ENCODE data around the gene KLHL29. TPM values are rescaled to one million over a fixed set of nuclear protein-coding genes. Genes with fewer than 3 reads are reported as not detected.

Gene KLHL29
- total RNA-seq, 1 donor from 2014 or later, result 15.1 TPM

GRCh38 chr2:23689131-23689700 lies 304.2 kb downstream of the KLHL29 start:
- H3K4me1 ChIP-seq, result no peaks in the 10 kb centered on the region
- H3K36me3 ChIP-seq, result no peaks in the 10 kb centered on the region
- DNase-seq (no peak), ATAC-seq (no peak)
- H3K9me3 ChIP-seq, result no peaks in the 10 kb centered on the region
- H3K4me3 ChIP-seq, result no peak overlapping the region
- H3K27me3 ChIP-seq, result no peaks in the 10 kb centered on the region
- H3K27ac ChIP-seq, result no peak overlapping the region
- no peak for TF ChIP-seq CTCF (IDR thresholded peaks at IDR 0.05)
- intact Hi-C loops (cut with DNase I), result no loop called here

- H3K27me3 ChIP-seq, result no peaks in the 10 kb centered on the region
- no peak for TF ChIP-seq CTCF (IDR thresholded peaks at IDR 0.05)
- H3K4me1 ChIP-seq, result no peaks in the 10 kb centered on the region
- no peak for ATAC-seq
- no peaks in the 10 kb centered on the region for H3K36me3 ChIP-seq
- no peak overlapping the region for H3K4me3 ChIP-seq
- DNase-seq, result no peak
- H3K9me3 ChIP-seq, result no peaks in the 10 kb centered on the region
- intact Hi-C loops (cut with DNase I), result no loop called here
- H3K27ac ChIP-seq, result no peak overlapping the region
Measured at GRCh38 chr2:23689891-23690290, 304.9 kb downstream of the KLHL29 start.

GRCh38 chr2:23690421-23691105 lies 305.6 kb downstream of the KLHL29 start:
- intact Hi-C loops (cut with DNase I), result no loop called here
- Histone ChIP-seq H3K27me3 (no peaks in the 10 kb centered on the region), H3K4me1 (no peaks in the 10 kb centered on the region), H3K27ac (no peak overlapping the region), H3K36me3 (peaks cover under 1% of the 10 kb centered on the region), H3K4me3 (no peak overlapping the region), H3K9me3 (no peaks in the 10 kb centered on the region)
- no peak for TF ChIP-seq CTCF (IDR thresholded peaks at IDR 0.05)
- DNase-seq (no peak), ATAC-seq (no peak)

GRCh38 chr2:23691106-23691470 lies 306.1 kb downstream of the KLHL29 start:
- intact Hi-C loops (cut with DNase I), result no loop called here
- TF ChIP-seq CTCF (IDR thresholded peaks at IDR 0.05), result no peak
- Histone ChIP-seq H3K4me1 (no peaks in the 10 kb centered on the region), H3K9me3 (no peaks in the 10 kb centered on the region), H3K4me3 (no peak overlapping the region), H3K27ac (no peak overlapping the region), H3K36me3 (peaks cover 6% of the 10 kb centered on the region), H3K27me3 (no peaks in the 10 kb centered on the region)
- no peak for ATAC-seq
- DNase-seq, result no peak

GRCh38 chr2:23691565-23691964 lies 306.6 kb downstream of the KLHL29 start:
- DNase-seq, result peak; percentile 64
- intact Hi-C loops (cut with DNase I), result no loop called here
- TF ChIP-seq CTCF (IDR thresholded peaks at IDR 0.05), result no peak

More at GRCh38 chr2:23691565-23691964, 306.6 kb downstream of the KLHL29 start:
- H3K36me3 ChIP-seq, result peaks cover 10% of the 10 kb centered on the region
- no peak overlapping the region for H3K27ac ChIP-seq
- H3K4me1 ChIP-seq, result no peaks in the 10 kb centered on the region
- no peaks in the 10 kb centered on the region for H3K9me3 ChIP-seq
- H3K4me3 ChIP-seq, result no peak overlapping the region
- no peaks in the 10 kb centered on the region for H3K27me3 ChIP-seq
- ATAC-seq, result no peak

Measured in upper lobe of right lung (tissue), 1 donor.